Fibroblast of the conjunctiva (primary cell): ENCODE data around the gene ZNF324.
"Not testable (repeated sequence)": the region's sequence is repeated elsewhere in the genome, so short reads cannot be mapped to it uniquely, and the experiment has no call there.

Experiments used
- DNase-seq: peaks from one replicate; pipeline ENCODE4 v3.0.0-alpha.2; 2010; ENCODE audit warnings: low read depth

ZNF324 gene

DNA sequence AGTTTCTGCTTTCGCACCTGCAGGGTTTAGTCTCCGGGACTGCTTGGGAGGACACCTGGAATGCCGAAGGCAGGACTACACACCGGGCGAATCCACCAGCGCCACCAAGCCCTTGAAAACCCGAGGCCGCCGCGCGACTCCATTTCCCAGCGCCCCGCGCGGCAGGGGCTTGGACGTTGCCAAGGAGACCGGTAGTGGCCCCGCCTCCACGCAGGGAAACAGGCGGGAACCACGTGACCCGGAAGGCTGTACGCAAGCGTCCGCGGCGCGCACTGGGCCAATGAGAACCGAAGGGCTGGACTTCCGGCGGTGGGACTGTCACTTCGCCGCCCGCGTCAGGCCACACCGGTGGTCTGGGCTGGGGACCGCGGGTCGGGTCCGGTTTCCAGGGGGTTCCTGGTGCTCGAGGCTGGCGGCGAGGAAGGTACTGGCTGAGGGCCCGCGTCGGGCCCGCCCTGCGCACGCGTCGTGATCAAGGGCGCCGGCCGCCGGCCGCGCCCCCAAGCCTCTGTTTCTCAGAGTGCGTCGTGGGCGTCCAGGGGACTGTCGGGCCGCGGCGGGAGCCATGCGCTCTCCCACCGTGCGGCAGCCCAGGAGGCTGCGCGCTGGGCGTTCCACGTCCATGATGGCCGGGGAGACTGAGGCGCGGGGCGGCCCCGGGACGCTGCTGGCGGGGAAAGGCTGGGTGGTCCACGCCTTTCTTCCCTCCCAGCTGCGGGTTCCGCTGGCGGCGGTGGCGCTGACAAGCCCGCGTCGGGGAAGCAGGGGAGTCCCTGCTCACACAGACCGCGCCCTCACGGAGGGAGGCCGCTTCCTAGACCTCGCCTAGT, at the start of gene ZNF324:
Gene ZNF324, plus strand, starts transcription at position 321 of the 830 bp plus-strand sequence. CDS start 2,106 bp downstream, outside the sequence.
- DNase-seq: peak; percentile 85

GRCh38 chr19:58428617-58429016, 38.3 kb upstream of the ZNF324 start:
- DNase-seq: no peak

DNA sequence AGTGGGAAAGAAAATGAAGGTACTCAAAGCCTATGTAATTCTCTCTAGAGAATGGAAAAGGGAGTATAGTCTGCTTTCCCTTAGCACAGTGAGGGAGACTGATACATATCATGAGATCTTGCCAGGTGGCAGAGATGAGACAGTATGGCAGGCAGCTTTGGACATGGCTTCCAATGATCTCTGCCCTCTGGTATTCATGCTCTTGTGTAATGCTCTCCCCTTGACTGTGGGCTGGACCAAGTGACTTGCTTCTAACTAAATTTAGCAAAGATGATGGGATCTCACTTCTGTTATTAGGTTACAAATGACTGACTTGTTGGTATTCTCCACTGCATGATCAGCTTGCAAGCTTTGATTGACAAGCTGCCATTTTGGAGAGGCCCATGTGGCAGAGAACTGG, 37.1 kb upstream of the ZNF324 start:
- DNase-seq: no peak

DNA sequence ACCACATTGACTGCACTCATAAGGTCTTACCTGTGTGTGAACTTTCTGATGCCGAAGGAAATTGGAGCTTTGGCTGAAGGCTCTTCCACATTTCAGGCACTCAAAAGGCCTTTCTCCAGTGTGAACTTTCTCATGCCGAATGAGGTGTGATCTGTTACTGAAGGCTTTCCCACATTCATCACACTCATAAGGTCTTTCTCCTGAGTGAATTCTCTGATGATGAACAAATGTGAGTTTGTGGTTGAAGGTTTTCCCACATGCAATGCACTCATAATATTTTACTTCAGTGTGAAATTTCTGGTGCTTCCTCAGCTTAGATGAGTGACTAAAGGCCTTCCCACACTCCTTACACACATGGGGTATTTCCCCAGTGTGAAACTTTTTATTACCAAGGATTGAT, 32.7 kb upstream of the ZNF324 start:
- DNase-seq: no peak

DNA sequence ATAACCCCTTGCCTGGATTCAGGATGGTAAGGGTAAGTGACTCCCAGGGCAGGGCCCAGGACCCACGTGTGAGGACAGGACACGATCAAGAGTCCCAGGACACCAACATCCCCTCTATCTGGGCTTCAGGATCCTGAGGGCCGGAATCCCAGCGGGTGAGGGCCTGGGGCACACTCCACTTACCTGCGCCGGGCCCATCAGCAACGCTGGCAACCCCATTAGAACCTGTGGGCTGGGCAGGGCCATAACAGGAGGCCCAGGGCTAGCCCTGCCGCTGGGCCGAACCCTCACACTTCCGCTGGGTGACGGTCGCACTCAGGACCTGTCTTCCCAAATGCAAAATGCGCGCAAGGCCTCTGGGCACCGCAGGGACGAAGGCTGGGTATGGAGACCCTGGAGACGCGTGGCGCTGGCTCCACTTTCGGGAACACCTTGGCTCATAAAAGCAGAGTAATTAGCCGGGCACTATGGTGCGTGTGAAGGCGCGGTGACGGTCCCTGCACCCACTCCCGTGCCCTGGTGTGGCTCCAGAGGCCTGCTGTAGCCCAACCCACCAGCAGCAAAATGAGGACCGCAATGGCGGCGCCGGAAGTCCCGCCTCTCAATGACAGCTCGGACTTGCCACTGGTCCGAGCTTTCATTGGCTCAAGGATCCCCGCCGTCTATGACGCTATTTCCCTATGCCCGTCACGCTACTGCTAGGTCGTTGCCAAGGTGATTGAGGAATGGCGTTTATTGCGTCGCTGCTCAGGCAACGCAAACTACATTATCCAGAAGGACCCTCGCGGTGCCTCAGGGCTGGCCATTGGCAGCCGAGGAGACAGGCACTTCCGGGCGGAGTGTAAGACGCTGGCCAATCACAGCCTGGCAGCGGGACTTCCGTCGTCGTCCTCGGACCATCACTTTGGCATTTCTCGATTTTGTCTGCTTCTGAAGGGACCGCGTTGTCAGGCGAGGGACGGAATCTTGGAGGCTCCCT, 27.0 kb upstream of the ZNF324 start, which contains the start of gene ZNF132:
Gene ZNF132, minus strand, starts transcription at position 578 of the 979 bp plus-strand sequence. Its CDS starts 332 bp downstream, at position 246.
- peak; percentile 100 for DNase-seq

DNA sequence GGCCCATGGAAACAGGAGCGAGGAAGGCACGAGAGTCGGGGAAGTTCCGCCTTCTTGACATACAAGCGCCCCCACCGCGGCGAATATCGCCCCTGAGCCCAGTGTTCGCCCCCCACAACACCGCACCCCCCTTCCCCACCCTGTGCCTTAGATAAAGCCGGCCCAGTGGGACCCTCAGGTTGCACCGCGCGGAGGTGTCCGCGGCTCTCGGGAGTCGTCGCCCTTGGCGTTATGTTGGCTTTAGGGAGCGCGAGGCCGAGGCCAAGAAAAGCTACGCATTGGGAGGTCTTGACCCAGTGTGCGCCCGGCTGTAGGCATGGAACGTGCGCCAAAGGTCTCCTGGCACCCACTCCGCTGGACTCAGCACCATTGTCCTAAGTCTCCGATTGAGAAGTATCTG, 26.3 kb upstream of the ZNF324 start:
- DNase-seq: no peak

- not testable (repeated sequence) for DNase-seq
Observed at GRCh38 chr19:58442986-58443385, 23.9 kb upstream of the ZNF324 start.

DNA sequence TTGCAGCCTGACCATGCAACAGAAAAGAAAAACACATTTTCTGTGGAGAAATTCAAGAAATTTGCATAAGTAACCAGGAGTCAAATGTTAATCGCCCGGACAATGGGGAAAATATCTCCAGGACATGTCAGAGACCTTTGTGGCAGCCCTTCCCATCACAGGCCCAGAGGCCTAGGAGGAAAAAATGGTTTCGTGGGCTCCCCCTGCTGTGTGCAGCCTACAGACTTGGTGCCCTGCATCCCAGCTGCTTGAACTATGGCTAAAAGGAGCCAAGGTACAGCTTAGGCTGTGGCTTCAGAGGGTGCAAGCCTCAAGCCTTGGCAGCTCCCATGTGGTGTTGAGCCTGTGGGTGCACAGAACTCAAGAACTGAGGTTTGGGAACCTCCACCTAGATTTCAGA, 18.0 kb upstream of the ZNF324 start:
- not testable (repeated sequence) for DNase-seq

- DNase-seq: not testable (repeated sequence)
Observed at GRCh38 chr19:58449980-58450379, 16.9 kb upstream of the ZNF324 start.

DNA sequence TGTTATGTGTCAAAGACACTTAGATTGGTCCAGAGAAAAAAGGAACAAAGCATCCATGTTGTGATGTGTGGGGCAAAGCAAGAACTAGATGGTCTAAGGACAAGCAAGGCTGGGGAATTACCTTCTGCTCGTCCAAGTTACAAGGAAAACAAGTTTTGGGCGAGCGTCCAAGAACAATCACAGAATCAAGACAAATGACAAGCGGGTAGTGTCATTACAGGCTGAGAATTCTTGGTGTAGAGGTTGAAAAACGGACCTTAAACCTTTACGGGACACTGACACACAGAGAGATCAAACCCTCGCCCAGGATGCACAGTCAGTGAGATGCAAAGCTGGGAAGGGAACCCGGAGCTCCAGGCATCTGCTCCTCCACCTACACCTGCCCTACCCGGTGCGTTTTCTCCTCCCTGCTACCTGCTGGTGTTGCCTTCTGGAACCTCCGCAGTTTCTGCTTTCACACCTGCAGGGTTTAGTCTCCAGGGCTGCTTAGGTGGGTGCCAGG, 16.0 kb upstream of the ZNF324 start:
- DNase-seq: no peak

DNA sequence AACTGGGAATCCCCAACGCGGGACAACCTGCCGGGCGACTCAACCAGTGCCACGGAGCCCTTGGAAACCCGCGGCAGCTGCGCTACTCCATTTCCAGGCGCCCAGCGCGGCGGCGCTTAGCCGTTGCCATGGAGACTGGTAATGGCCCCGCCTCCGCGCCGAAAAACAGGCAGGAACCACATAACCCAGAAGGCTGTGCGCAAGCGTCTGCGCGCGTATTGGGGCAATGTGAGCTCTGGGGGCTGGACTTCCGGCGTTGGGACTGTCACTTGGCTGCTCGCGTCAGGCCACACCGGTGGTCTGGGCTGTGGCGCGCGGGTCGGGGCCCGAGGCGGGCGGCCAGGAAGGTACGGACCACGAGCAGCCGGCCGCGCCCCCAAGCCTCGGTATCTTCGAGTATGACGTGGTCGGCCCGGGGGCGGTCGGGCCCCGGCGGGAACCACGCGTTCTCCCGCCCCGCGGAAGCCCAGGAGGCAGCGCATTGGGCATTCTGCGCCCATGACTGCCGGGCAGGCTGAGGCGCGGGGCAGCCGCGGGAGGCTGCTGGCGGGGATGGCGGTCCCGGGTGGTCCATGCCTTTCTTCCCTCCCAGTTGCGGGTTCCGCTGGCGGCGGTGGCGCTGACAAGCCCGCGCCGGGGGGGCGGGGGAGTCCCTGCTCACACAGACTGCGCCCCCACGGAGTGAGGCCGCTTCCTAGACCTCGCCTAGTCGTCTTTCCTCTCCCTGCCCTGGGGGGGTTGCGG, 15.3 kb upstream of the ZNF324 start, which contains the start of gene ZNF324B:
Gene ZNF324B, plus strand, starts transcription at position 265 of the 744 bp plus-strand sequence. CDS start 2,080 bp downstream, outside the sequence.
- peak; percentile 88 for DNase-seq

DNA sequence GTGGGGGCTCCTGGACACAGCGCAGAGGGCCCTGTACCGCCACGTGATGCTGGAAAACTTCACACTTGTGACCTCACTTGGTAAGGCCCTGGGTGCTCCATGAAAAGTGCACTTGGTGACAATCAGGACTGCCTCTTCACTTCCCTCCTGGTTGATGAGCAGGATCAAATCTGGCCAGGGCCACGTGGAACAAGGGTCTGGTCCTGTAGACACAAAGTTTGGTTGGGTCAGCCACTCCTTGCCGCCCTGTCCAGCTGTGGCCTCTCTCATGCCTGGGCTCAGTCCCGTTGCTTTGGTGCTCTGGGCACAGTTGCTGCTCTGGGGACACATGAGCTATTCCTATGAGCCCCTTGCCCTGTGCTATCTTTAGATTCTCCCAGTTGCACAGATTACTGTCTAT, 13.1 kb upstream of the ZNF324 start:
- DNase-seq: no peak

DNA sequence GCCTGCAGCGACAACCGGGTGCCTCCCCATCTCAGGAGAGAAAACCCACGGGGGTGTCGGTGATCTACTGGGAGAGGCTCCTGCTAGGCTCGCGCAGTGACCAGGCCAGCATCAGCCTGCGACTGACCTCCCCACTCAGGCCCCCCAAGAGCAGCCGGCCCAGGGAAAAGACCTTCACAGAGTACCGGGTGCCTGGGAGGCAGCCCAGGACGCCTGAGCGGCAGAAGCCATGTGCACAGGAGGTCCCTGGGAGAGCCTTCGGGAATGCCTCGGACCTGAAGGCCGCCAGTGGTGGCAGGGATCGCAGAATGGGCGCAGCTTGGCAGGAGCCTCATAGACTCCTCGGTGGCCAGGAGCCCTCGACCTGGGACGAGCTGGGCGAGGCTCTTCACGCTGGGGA, 11.6 kb upstream of the ZNF324 start:
- no peak for DNase-seq

GRCh38 chr19:58456111-58456510, 10.8 kb upstream of the ZNF324 start:
- DNase-seq: no peak

DNA sequence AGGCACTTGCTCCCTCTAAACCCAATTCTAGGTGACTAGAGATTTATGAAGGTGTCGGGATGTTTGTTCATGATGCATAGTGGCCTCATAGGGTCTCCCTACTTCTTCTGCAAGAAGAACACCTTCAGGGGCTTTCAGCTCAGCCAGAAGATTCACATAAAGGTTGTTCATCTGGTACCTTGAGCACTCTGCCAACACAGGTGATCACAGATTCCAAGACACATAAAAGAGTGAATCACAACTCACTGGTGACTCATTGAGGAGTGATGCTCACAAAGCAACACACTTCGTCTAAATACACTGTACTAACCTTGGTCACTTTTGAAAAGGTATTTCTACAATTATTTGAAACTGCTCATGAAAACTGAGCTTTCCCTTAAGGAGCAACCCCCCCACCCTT, 6.8 kb upstream of the ZNF324 start:
- DNase-seq: no peak

DNA sequence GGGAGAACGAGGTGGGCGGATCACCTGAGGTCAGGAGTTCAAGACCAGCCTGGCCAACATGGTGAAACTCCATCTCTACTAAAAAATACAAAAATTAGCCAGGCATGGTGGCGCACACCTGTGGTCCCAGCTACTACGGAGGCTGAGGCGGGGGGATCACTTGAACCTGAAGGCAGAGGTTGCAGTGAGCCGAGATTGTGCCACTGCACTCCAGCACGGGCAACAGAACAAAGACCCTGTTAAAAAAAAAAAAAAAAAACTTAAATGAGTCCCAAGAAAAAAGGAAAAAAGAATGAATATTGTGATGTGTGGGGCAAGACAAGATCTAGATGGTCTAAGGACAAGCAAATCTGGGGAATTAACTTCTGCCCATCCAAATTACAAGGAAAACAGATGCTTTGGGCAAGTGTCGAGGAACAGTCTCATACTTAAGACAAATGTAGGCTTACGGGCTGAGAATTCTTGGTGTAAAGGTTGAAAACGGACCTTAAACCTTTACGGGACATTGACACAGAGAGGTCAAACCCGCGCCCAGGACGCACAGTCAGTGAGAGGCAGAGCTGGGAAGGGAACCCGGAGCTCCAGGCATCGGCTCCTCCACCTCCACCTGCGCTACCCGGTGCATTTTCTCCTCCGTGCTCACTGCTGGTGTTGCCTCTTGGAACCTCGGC, 656 bp upstream of the ZNF324 start:
- DNase-seq: no peak

DNA sequence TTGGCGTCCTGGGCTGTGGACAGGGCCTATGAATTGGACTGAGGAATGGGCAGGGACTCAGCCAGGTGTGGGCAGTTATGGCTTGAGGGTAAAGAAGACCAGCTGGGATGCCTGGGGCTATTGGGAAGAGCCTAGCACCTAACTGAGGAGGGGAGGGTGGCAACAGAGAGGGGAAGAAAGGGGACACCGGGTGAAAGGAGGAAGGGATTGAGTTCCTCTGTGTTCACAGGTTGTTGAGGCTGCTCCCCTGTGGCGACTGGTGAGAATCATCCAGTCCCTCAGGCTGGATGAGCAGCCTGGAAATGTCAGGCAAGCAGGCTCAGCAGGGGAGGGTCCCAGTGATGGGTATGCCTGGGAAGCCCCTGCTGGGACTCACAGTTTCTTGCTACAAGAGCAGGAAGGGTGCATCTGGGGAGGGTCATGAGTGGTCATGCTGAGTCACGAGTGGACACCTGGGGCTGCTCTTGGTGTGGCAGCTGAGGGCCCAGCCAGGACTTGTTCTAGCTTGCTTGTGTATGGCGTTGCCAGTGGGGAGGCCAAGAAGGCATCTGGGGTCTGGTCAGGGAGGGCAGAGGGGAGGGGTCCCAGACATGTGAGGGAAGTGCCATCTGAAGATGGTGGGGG, 1.4 kb downstream of the ZNF324 start:
- no peak for DNase-seq

DNA sequence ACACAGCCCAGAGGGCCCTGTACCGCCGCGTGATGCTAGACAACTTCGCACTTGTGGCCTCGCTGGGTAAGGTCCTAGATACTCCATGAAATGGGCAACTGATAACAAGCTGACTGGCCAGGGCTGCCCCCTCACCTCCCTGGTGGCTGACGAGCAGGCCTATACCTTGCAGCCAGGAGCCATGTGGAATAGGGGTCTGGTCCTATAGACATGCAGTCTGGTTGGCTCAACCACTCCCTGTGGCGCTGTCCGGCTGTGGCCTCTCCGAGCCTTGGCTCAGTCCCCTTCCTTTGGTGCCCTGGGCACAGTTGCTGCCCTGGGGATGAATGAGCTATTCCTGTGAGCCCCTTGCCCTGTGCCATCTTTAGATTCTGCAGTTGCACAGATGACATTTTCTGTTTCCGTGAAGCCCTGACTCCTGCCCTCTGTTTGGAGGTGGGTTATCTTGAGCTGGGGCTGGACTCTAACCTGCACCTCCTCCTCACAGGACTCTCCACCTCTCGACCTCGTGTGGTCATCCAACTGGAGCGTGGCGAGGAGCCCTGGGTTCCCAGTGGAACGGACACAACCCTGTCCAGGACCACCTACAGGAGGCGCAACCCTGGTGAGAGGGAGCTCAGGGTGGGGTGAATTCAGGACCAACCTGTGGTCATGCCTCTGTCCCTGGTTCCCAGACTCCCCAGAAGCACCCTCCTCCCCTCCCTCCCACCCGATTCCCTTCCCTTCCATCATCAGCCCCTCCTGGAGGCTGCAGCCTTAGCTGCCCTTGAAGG, 2.5 kb downstream of the ZNF324 start:
- no peak for DNase-seq

GRCh38 chr19:58470837-58471543, 4.1 kb downstream of the ZNF324 start:
- DNase-seq: not testable (repeated sequence)
